ENCODE results near the gene QRICH1.

DNA sequence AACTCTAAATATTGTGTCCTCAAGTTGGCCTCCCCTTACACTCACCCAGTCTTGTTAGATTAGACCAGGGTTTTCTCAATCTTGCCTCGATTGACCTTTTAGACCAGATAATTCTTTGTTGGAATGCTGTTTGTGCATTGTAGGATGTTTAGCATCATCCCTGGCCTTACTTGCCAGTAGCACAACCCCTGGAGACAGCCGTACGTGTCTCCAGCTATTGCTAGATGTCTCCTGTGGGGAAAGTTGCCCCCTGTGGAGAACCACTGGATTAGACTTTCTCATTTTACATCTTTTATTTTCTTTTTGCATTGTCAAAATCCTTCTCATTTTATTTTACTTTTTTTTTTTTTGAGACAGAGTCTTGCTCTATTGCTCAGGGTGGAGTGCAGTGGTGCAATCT, 84.5 kb downstream of the QRICH1 start:
- TF ChIP-seq RAD21 (IDR thresholded peaks at IDR 0.05; ENCODE audit: low read depth) (no peak), TEAD4 (IDR thresholded peaks at IDR 0.05) (no peak), EP300 (IDR thresholded peaks at IDR 0.05; ENCODE audit: borderline replicate concordance) (no peak), YY1 (IDR thresholded peaks at IDR 0.05; ENCODE audit: low read depth) (no peak), TCF12 (IDR thresholded peaks at IDR 0.05; ENCODE audit: low read depth) (no peak), CEBPB (IDR thresholded peaks at IDR 0.05) (no peak), NFIC (IDR thresholded peaks at IDR 0.05) (no peak), FOXM1 (IDR thresholded peaks at IDR 0.05; ENCODE audit: borderline replicate concordance, low read depth) (no peak), EGR1 (IDR thresholded peaks at IDR 0.05) (no peak), TAF1 (IDR thresholded peaks at IDR 0.05; ENCODE audit: low read depth) (no peak)
- TF ChIP-seq, protein P1, sequence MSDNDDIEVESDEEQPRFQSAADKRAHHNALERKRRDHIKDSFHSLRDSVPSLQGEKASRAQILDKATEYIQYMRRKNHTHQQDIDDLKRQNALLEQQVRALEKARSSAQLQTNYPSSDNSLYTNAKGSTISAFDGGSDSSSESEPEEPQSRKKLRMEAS (IDR thresholded peaks at IDR 0.05) = no peak
- TF ChIP-seq, protein P2, sequence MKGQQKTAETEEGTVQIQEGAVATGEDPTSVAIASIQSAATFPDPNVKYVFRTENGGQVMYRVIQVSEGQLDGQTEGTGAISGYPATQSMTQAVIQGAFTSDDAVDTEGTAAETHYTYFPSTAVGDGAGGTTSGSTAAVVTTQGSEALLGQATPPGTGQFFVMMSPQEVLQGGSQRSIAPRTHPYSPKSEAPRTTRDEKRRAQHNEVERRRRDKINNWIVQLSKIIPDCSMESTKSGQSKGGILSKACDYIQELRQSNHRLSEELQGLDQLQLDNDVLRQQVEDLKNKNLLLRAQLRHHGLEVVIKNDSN (IDR thresholded peaks at IDR 0.05) = no peak
- TF ChIP-seq, protein P3, sequence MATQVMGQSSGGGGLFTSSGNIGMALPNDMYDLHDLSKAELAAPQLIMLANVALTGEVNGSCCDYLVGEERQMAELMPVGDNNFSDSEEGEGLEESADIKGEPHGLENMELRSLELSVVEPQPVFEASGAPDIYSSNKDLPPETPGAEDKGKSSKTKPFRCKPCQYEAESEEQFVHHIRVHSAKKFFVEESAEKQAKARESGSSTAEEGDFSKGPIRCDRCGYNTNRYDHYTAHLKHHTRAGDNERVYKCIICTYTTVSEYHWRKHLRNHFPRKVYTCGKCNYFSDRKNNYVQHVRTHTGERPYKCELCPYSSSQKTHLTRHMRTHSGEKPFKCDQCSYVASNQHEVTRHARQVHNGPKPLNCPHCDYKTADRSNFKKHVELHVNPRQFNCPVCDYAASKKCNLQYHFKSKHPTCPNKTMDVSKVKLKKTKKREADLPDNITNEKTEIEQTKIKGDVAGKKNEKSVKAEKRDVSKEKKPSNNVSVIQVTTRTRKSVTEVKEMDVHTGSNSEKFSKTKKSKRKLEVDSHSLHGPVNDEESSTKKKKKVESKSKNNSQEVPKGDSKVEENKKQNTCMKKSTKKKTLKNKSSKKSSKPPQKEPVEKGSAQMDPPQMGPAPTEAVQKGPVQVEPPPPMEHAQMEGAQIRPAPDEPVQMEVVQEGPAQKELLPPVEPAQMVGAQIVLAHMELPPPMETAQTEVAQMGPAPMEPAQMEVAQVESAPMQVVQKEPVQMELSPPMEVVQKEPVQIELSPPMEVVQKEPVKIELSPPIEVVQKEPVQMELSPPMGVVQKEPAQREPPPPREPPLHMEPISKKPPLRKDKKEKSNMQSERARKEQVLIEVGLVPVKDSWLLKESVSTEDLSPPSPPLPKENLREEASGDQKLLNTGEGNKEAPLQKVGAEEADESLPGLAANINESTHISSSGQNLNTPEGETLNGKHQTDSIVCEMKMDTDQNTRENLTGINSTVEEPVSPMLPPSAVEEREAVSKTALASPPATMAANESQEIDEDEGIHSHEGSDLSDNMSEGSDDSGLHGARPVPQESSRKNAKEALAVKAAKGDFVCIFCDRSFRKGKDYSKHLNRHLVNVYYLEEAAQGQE (IDR thresholded peaks at IDR 0.05; ENCODE audit: low read depth) = no peak

Data from Ishikawa (cell line).